Prostate gland (tissue), 2 donors: ENCODE measurements around the gene CBY1. TPM values are rescaled to one million over a fixed set of nuclear protein-coding genes. Genes with fewer than 3 reads are reported as not detected.

Source experiments
- DNase-seq: peaks from one replicate; pipeline ENCODE4 v3.0.0-alpha.2; 2019; ENCODE audit warnings: low spot score
- H3K27ac ChIP-seq, 2 donors: fragments of 200-600 bp; sonication (generic); 2 replicates each; pipeline ENCODE4 v1.5.1; 2017 to 2019
- H3K27me3 ChIP-seq: fragments of 200-600 bp; sonication (generic); replicated peaks from 2 replicates; pipeline ENCODE4 v1.5.1; 2019; ENCODE audit not compliant: insufficient read depth
- H3K36me3 ChIP-seq, 2 donors: fragments of 200-600 bp; sonication (generic); 1 replicate in 1 of 2; 2 replicates in 1 of 2; pipeline versions ENCODE4 v1.5.1 to v1.8.1; 2017 to 2019
- H3K4me1 ChIP-seq: fragments of 200-600 bp; sonication (generic); replicated peaks from 2 replicates; pipeline ENCODE4 v1.5.1; 2019
- H3K4me3 ChIP-seq, 2 donors: fragments of 200-600 bp; sonication (generic); 2 replicates each; pipeline ENCODE4 v1.5.1; 2017 to 2019
- H3K9me3 ChIP-seq: fragments of 200-600 bp; sonication (generic); 2 replicates; pipeline ENCODE4 v1.5.1; 2017
- CTCF ChIP-seq, 4 experiments: fragments of 200-600 bp in 2 of 4; fragments of 450-650 bp in 2 of 4; sonication (generic) in 2 of 4; IDR thresholded peaks; 1 replicate in 3 of 4; 2 replicates in 1 of 4; pipeline ENCODE4 v1.5.1; 2016 to 2019; ENCODE audit warnings: antibody characterized with exemption in 4 of 4, mild to moderate bottlenecking in 2 of 4, moderate library complexity in 2 of 4
- POLR2A ChIP-seq: fragments of 450-650 bp; IDR thresholded peaks from one replicate; pipeline ENCODE4 v1.6.1; 2016; ENCODE audit warnings: antibody characterized with exemption, mild to moderate bottlenecking
- POLR2AphosphoS5 ChIP-seq: sonication (generic); formaldehyde crosslinking; IDR thresholded peaks from one replicate; pipeline ENCODE4 v1.6.1; 2017; ENCODE audit warnings: antibody characterized with exemption
- WGBS: methylation state at CpG from one replicate; pipeline ENCODE4 v1.1.5; 2018; 5-methylcytosine and 5-hydroxymethylcytosine counted together
- intact Hi-C: fragments of 100-400 bp; cut with DNase I; formaldehyde crosslinking; loops from one replicate; pipeline ENCODE4 v1.14.2; 2022
- total RNA-seq, 2 donors: library from RNA; depleted of rRNA; stranded (reverse); fragments of >200 nt; gene quantifications; one replicate each; pipeline ENCODE4 v1.1.0, GENCODE V29; 2016

The CBY1 gene
- total RNA-seq, 2 donors from 2014 or later = 24.7 to 41.0 TPM

GRCh38 chr22:38707984-38708383 lies 51.5 kb downstream of the CBY1 start:
- H3K36me3 ChIP-seq = no peaks in the 10 kb centered on the region
- intact Hi-C loops = loop anchor here (10.0 kb wide), 1 partner anchor 203 kb away; the partner anchor contains the start of gene DDX17
- DNase-seq = no peak
- H3K27ac ChIP-seq = peak overlapping the region; percentile 98 to 99
- no peak for TF ChIP-seq CTCF (IDR thresholded peaks at IDR 0.05)
- TF ChIP-seq POLR2A = no peak
- no peak for TF ChIP-seq POLR2AphosphoS5
- H3K27me3 ChIP-seq = no peaks in the 10 kb centered on the region
- 87% methylated on average over 3 of the region's 3 CpGs for WGBS
- H3K9me3 ChIP-seq = no peaks in the 10 kb centered on the region
- H3K4me3 ChIP-seq = no peak overlapping the region
- H3K4me1 ChIP-seq = peaks cover 11% of the 10 kb centered on the region

DNA sequence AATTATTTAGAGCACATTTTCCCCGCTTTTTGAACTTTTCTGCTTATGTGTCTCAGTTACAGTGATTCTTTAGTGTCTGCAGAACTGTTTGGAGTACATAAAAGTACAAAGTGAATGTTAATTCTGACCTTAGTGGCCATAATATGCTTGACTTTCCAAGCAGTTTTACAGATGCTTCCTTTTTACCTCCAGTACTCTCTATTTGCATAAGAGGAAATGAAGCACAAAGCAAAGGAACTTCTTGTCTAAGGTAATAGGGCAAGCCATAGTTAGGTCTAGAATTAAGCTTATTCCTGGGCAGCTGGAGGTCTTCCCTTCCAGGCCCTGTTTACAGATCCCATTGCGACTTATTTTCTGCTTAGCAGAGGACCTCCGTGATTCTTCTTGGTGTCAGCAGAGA lies 52.9 kb downstream of the CBY1 start:
- no peak for DNase-seq
- intact Hi-C loops = loop anchor here (10.0 kb wide), 1 partner anchor 205 kb away; the partner anchor contains the start of gene DDX17
- 92% methylated on average over 3 of the region's 3 CpGs for WGBS
- Histone ChIP-seq H3K4me3 (no peak overlapping the region), H3K27me3 (no peaks in the 10 kb centered on the region), H3K36me3 (no peaks in the 10 kb centered on the region), H3K4me1 (peaks cover 11% of the 10 kb centered on the region), H3K9me3 (no peaks in the 10 kb centered on the region), H3K27ac (no peak overlapping the region)
- TF ChIP-seq POLR2AphosphoS5 = no peak
- no peak for TF ChIP-seq POLR2A
- no peak for TF ChIP-seq CTCF (IDR thresholded peaks at IDR 0.05)

- DNase-seq = no peak
- Histone ChIP-seq H3K27ac (no peak overlapping the region), H3K36me3 (no peaks in the 10 kb centered on the region), H3K4me3 (no peak overlapping the region), H3K9me3 (no peaks in the 10 kb centered on the region), H3K27me3 (no peaks in the 10 kb centered on the region), H3K4me1 (peaks cover 11% of the 10 kb centered on the region)
- TF ChIP-seq POLR2A = no peak
- TF ChIP-seq CTCF (IDR thresholded peaks at IDR 0.05) = no peak
- no peak for TF ChIP-seq POLR2AphosphoS5
- intact Hi-C loops = no loop called here
- 98% methylated on average over 3 of the region's 3 CpGs for WGBS
Observed at GRCh38 chr22:38710351-38710750, 53.9 kb downstream of the CBY1 start.

DNA sequence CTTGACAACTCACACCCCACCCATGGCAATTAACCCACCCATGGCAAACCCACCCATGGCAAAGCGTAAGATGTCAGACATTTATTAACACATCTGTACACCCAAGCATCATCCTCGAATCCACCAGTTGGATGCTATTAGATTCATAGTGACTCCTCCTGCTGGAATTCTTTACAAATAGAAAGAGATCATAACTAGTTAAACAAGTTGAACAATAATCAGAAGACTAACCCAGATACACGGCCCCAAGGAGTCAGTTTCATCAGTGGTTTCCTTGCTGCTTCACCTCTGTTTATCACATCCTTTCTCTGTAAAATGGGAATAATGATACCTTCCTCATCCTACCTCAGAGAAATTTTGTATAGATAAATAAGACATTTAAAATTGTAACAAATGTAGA lies 54.4 kb downstream of the CBY1 start:
- peaks cover 11% of the 10 kb centered on the region for H3K4me1 ChIP-seq
- no peaks in the 10 kb centered on the region for H3K36me3 ChIP-seq
- no peaks in the 10 kb centered on the region for H3K27me3 ChIP-seq
- WGBS = 64% methylated on average over 3 of the region's 3 CpGs
- no peak overlapping the region for H3K27ac ChIP-seq
- no peak overlapping the region for H3K4me3 ChIP-seq
- no peak for DNase-seq
- H3K9me3 ChIP-seq = no peaks in the 10 kb centered on the region
- TF ChIP-seq CTCF (IDR thresholded peaks at IDR 0.05) (no peak), POLR2AphosphoS5 (no peak), POLR2A (no peak)
- intact Hi-C loops = no loop called here

DNA sequence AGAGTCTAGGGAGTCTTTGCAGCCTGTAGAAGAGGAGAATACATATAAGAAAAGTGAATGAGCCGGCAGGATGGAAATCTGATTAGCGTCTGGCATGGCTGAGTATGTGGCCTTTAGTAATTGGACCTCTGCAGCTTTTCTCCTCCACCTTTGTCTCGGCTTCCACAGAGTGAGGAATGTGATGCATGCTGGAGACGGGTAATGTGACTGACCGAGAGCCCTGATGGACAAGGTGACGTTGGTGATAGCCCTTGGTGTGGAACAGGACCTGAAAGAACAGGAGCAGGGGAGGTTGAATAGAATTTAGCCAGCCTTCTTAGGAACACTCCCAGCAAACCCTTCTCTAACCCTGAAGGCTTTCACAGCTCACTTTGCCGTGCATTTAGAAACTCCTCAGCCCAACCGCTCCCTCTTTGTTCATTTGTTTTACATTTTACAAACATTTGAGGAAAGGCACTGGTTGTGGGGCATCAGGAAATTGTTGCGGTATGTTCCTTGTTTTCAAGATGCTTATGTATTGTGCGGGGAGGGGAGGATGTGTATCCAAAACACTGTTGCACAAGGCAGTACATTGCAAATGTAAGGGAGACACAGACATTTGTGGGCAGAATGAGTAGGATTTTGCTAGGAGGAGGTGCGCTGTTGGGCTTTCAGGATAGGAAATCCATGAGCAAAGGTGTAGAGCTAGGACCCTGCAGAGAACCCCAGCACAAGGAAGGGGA lies 56.2 kb downstream of the CBY1 start:
- no peaks in the 10 kb centered on the region for H3K9me3 ChIP-seq
- peaks cover 5% of the 10 kb centered on the region for H3K4me1 ChIP-seq
- no peak overlapping the region for H3K27ac ChIP-seq
- DNase-seq = no peak
- H3K27me3 ChIP-seq = no peaks in the 10 kb centered on the region
- no peak for TF ChIP-seq POLR2AphosphoS5
- 81% methylated on average over 11 of the region's 11 CpGs for WGBS
- H3K36me3 ChIP-seq = peaks cover 0 to 12% of the 10 kb centered on the region in 2 donors
- intact Hi-C loops = no loop called here
- no peak overlapping the region for H3K4me3 ChIP-seq
